ENCODE measurements around the gene AFTPH.

The AFTPH gene

GRCh38 chr2:64522843-64523428, 1.2 kb upstream of the AFTPH start (continued):
- TF ChIP-seq PATZ1 (tag by site-specific recombination; IDR thresholded peaks at IDR 0.05) (0 out of 2 replicates have a peak, but pooled peaks have one; percentile 17), ZNF114 (tag by site-specific recombination; IDR thresholded peaks at IDR 0.05) (no peak), KLF1 (tag by site-specific recombination; IDR thresholded peaks at IDR 0.05) (peak; percentile 45), ZNF211 (tag by site-specific recombination; IDR thresholded peaks at IDR 0.05; ENCODE audit: low read depth) (no peak), ZNF433 (tag by site-specific recombination; IDR thresholded peaks at IDR 0.05; ENCODE audit: low read depth) (no peak), ZNF670 (tag by site-specific recombination; IDR thresholded peaks at IDR 0.05; ENCODE audit: low read depth) (no peak), ZNF645 (tag by site-specific recombination; IDR thresholded peaks at IDR 0.05) (no peak), ZNF311 (tag by site-specific recombination; IDR thresholded peaks at IDR 0.05; ENCODE audit: borderline replicate concordance) (no peak), ZNF169 (tag by site-specific recombination; IDR thresholded peaks at IDR 0.05) (no peak), ZEB2 (tag by site-specific recombination; IDR thresholded peaks at IDR 0.05) (no peak), ZNF416 (tag by site-specific recombination; IDR thresholded peaks at IDR 0.05) (no peak), ZNF394 (tag by site-specific recombination; IDR thresholded peaks at IDR 0.05; ENCODE audit: borderline replicate concordance) (peak; percentile 54), SCRT2 (tag by site-specific recombination; IDR thresholded peaks at IDR 0.05) (no peak), ZBTB48 (tag by site-specific recombination; IDR thresholded peaks at IDR 0.05) (no peak), ZNF366 (tag by site-specific recombination; conservative IDR thresholded peaks at IDR 0.05) (peak; percentile 30; the same call in 1 of the 2 replicates), ZNF654 (tag by site-specific recombination; IDR thresholded peaks at IDR 0.05; ENCODE audit: low read depth) (peak; percentile 71), ZBTB20 (tag by site-specific recombination; IDR thresholded peaks at IDR 0.05) (no peak), SP3 (tag by site-specific recombination; IDR thresholded peaks at IDR 0.05) (peak; percentile 30; the same call in 1 of the 2 replicates), ZNF677 (tag by site-specific recombination; IDR thresholded peaks at IDR 0.05) (no peak), PRDM1 (tag by site-specific recombination; IDR thresholded peaks at IDR 0.05) (no peak), ZNF274 (IDR thresholded peaks at IDR 0.05; ENCODE audit: low read length) (no peak), ZNF274 (tag by site-specific recombination; IDR thresholded peaks at IDR 0.05; ENCODE audit: borderline replicate concordance) (no peak), ZNF112 (tag by site-specific recombination; IDR thresholded peaks at IDR 0.05) (no peak), PRDM4 (tag by site-specific recombination; IDR thresholded peaks at IDR 0.05) (no peak), ZNF658 (tag by site-specific recombination; IDR thresholded peaks at IDR 0.05) (no peak), ZFP41 (tag by site-specific recombination; IDR thresholded peaks at IDR 0.05; ENCODE audit: borderline replicate concordance) (no peak), ZNF202 (tag by site-specific recombination; IDR thresholded peaks at IDR 0.05; ENCODE audit: borderline replicate concordance) (no peak), ZBTB21 (tag by site-specific recombination; IDR thresholded peaks at IDR 0.05) (no peak)
- TF ChIP-seq, protein P1, sequence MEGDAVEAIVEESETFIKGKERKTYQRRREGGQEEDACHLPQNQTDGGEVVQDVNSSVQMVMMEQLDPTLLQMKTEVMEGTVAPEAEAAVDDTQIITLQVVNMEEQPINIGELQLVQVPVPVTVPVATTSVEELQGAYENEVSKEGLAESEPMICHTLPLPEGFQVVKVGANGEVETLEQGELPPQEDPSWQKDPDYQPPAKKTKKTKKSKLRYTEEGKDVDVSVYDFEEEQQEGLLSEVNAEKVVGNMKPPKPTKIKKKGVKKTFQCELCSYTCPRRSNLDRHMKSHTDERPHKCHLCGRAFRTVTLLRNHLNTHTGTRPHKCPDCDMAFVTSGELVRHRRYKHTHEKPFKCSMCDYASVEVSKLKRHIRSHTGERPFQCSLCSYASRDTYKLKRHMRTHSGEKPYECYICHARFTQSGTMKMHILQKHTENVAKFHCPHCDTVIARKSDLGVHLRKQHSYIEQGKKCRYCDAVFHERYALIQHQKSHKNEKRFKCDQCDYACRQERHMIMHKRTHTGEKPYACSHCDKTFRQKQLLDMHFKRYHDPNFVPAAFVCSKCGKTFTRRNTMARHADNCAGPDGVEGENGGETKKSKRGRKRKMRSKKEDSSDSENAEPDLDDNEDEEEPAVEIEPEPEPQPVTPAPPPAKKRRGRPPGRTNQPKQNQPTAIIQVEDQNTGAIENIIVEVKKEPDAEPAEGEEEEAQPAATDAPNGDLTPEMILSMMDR (tag by site-specific recombination; IDR thresholded peaks at IDR 0.05), result peak; percentile 65; the same call in 1 of the 2 replicates
- TF ChIP-seq, protein P2, sequence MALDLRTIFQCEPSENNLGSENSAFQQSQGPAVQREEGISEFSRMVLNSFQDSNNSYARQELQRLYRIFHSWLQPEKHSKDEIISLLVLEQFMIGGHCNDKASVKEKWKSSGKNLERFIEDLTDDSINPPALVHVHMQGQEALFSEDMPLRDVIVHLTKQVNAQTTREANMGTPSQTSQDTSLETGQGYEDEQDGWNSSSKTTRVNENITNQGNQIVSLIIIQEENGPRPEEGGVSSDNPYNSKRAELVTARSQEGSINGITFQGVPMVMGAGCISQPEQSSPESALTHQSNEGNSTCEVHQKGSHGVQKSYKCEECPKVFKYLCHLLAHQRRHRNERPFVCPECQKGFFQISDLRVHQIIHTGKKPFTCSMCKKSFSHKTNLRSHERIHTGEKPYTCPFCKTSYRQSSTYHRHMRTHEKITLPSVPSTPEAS (tag by site-specific recombination; IDR thresholded peaks at IDR 0.05), result peak; percentile 64
- TF ChIP-seq, protein P3, sequence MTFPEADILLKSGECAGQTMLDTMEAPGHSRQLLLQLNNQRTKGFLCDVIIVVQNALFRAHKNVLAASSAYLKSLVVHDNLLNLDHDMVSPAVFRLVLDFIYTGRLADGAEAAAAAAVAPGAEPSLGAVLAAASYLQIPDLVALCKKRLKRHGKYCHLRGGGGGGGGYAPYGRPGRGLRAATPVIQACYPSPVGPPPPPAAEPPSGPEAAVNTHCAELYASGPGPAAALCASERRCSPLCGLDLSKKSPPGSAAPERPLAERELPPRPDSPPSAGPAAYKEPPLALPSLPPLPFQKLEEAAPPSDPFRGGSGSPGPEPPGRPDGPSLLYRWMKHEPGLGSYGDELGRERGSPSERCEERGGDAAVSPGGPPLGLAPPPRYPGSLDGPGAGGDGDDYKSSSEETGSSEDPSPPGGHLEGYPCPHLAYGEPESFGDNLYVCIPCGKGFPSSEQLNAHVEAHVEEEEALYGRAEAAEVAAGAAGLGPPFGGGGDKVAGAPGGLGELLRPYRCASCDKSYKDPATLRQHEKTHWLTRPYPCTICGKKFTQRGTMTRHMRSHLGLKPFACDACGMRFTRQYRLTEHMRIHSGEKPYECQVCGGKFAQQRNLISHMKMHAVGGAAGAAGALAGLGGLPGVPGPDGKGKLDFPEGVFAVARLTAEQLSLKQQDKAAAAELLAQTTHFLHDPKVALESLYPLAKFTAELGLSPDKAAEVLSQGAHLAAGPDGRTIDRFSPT (tag by site-specific recombination; IDR thresholded peaks at IDR 0.05), result no peak
